SKM-1 (cell line): ENCODE data around the gene GPC5.
"Not testable (repeated sequence)": the region's sequence is repeated elsewhere in the genome, so short reads cannot be mapped to it uniquely, and the experiment has no call there.

ENCODE experiments used
- DNase-seq: peaks from one replicate; lab custom pipeline; 2025; ENCODE audit not compliant: unreplicated experiment; lab: John Stamatoyannopoulos, UW

The GPC5 gene

DNA sequence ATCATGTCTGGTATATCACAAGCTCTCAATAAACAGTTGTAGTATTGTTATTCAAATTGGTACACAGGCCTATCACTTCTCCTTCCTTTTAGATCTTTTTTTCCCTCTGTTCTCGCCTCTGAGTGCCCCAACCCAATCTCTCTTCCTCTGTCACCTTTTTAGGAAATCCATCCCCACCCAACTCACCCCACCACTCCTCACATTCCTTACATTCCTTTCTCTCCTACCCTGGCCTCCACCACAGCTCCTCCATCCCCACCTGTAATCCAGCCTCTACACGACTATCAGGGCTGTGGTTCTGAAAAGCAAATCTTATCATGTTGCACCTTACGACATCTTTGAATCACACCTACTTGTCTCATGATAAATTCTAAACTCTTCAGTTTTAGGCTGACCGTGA is 1282.8 kb downstream of the GPC5 start:
- no peak for DNase-seq

DNA sequence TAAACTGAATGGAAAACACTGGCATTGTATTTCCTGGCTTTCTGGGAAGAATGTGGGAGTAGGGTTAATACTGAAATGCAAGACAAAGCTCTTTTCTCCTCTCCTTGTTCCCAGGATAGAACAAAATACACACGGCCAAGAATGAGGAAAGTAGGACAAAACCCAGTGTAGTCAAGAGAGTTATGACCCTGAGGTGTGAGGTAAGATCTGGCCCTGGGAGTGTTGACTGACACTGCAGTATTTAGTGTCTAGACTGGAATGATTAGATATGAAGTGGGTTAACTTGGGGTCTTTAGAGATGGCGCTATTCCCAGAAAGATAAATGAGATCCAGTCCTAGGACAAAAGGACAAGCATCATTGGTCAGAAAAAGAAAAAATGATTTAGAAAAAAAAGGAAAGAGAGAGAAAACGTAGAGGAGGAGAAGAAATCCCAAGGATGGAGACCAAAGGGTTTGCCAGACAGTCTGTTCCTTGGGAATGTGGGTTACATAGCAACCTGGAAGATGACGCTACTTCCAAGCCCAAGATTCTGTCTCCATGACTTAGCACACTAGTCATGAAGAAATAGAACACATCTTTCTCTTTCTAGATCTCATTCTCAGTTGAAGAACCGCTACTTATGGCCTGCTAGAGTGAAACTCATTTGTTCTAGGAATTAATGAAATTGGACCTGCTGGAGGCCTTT is 1284.6 kb downstream of the GPC5 start:
- DNase-seq: no peak

DNA sequence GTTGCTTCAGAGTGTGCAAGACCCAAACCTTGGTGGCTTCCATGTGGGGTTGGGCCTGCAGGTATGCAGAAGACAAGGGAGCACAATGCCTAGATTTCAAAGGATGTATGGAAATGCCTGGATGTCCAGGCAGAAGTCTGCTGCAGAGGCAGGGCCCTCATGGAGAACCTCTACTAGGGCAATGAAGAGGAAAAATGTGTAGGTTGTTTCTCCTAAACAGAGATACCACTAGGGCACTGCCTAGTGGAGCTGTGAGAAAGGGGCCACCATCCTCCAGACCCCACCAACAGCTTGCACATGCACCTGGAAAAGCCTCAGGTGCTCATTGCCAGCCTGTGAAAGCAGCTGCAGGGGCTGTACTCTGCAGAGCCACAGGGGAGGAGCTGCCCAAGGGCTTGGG is 1295.6 kb downstream of the GPC5 start:
- DNase-seq: no peak

DNA sequence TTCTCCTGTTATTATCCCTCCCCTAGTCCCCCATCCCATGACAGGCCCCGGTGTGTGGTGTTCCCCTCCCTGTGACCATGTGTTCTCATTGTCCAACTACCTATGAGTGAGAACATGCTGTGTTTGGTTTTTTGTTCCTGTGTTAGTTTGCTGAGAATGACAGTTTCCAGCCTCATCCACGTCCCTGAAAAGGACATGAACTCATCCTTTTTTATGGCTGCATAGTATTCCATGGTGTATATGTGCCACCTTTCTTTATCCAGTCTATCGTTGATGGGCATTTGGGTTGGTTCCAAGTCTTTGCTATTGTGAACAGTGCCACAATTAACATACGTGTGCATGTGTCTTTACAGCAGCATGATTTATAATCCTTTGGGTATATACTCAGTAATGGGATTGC is 1297.4 kb downstream of the GPC5 start:
- not testable (repeated sequence) for DNase-seq

DNA sequence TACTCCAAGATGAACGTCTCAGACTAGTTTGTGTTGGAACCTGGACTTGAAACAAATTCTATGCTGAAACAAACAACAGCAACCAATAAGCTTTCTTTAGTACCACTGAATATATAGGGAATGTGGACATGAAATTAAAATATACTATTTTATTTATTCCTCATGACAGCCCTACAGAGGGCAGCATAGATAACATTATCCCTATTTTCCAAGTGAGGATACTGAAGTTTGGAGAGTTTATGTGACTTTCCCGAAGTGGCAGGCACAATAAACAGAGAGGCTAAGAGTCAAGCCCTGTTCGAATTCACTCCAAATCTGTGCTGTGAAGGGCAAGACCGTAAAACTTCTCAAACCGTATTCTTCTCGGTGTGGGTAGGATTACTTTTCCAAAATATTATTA is 1318.3 kb downstream of the GPC5 start:
- no peak for DNase-seq

DNA sequence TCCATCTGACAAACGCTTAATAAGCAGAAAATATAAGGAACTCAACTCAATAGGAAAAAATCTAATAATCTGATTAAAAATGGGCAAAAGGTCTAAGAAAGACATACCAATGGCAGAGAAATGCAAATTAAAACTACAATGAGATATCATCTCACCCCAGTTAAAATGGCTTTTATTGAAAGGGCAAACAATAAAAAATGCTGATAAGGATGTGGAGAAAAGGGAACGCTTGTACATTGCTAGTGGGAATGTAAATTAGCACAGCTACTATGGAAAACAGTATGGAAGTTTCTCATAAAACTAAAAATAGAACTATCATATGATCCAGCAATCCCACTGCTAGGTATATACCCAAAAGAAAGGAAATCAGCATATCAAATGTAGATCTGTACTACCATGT is 1319.4 kb downstream of the GPC5 start:
- no peak for DNase-seq

DNA sequence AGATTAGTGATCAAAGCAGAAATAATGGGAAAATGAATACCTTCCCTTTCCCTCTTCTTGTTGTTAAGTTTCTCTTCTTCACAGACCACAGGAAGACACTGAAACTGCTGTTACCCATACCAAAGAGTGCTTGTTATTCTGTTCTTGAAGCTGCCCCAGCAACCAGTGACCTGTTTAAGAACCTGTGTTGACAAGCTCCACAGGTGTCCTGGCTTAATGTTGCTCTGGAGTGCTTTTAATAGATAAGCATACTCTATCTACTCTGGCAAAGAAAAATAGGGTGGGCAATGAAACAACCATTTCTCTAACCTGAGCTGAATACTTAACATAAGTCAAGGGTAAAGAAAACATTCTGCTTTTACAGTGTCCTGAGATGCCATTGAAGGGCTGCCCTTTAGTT is 1321.4 kb downstream of the GPC5 start:
- no peak for DNase-seq

DNA sequence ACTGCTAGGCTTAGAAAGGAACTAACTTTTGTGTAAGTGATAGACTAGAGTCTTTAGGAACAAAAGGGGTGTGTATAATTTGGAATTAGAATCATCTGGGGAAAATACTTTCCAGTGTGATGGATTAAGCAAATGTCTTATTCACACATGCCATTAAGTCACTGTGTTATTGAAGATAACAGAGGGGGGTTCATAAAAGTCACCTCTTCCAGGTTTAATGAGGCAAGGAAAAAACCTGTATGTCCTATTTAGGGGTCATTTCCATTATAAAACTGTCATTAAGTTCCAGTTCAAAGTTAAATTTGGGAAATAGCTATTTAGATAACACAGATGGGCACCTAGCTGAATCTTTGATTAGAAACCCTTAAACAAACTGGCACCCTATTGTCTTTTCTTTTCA is 1323.2 kb downstream of the GPC5 start:
- no peak for DNase-seq

DNA sequence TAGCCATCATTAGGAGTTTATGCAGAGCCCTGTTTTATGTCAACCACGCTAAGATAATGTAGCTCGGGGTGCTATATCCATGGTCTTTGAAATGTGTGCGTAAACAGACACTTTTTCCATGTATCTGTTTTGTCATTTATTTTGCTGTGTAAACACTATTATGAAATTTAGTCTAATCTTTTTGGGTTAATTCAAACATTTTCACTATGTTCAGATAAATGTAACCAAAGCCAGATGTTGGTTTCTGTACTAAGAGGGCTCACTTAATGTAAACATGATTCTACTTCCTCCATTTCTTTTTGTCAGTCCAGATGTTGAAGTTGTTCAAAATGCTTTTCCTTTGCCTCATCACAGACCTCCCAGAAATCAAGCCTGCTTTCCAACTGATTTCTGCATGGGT is 1328.7 kb downstream of the GPC5 start:
- DNase-seq: no peak

DNA sequence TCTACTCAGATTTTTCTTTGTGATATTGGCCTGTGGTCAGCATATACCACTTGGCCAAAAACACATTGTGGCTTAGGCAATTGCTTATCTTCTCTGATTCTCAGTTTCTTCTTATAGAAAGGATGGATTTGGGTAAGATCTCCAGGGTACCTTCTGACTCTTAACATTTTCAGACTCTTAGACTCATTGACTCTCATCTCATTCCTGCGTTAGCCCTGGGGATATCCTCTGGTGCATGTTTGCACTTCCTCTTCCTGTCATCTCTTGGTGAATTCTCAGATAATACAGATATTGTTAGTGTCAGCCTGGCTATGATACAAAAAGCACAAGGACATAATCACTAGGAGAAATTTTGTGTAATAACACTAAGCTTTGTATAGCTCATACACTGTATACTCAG is 1335.6 kb downstream of the GPC5 start:
- no peak for DNase-seq

DNA sequence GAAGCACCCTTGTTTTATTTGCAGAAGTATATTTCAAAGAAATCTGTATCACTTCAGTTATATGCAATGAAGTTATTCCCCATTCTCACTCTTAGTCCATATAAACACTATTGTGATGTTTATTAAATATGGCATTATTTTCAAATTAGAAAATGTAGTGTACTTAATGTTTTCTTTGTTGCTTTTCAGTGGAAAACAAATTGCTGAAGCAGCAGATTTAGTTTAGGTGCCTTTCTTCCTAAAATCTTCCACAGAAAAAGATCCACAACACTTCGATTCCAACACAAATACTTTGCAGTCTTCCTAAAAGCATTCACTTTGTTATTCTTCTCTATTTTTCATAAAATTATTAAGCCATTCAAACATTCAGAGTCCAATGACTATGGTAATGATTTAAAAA is 1336.1 kb downstream of the GPC5 start:
- DNase-seq: no peak

DNA sequence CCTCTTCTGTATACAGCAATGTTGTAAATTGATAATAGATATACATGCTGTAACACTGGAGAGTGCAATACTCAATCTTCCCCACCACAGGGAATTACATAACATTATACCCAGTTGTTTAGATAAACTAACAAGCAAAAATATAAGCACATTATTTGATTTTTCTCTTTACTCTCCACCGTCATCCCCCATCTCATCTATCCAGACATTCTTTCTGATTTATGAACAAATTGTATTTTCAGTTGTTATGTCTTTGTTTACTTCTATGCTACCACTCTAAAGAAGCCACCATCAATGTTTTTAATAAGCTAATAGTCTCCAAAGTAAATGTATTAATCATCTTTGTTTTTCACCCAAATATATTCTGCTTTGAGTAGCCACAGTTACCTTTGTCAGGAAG is 1337.5 kb downstream of the GPC5 start:
- DNase-seq: no peak

DNA sequence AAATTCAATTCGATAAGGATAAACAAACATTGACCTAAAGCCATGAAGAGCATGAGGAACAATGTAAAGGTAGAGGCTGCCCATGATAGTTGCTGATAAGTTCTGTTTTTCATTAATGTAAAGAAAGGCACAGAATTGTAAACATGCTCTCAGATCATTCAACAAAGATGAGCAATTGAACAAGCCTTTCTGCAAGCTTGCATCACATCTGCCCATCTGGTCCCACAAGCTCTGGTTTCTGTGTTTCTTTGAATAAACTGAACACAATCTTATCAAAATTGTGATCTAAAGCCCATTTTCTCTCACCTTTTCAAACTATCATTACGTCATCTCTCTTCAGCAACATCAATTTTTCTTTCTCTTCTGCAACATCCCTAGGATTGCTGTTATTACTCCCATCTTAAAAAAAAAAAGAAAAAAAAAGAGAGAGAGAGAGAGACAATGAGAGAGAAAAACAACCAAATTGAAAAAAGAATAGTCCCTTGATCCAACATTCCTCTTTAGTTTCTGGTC is 1340.9 kb downstream of the GPC5 start:
- no peak for DNase-seq

DNA sequence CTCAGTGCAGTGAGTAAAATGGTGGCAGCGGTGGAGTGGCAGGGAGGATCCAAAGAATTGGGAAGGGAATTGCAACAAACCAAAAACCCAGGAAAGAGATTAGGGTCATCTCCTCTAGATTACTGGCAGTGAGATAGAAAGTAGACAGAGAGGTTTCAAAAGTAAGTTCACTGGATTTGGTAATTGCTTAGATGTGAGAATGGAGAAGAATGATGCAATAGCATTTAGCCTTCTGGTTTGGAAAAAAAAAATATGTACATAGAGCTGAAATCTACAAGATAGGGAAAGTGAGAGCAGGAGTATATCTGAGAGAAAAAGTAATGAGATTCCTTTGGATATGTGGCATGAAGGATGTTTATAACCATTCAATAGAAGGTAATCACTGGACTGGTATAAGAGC is 1345.6 kb downstream of the GPC5 start:
- DNase-seq: no peak

DNA sequence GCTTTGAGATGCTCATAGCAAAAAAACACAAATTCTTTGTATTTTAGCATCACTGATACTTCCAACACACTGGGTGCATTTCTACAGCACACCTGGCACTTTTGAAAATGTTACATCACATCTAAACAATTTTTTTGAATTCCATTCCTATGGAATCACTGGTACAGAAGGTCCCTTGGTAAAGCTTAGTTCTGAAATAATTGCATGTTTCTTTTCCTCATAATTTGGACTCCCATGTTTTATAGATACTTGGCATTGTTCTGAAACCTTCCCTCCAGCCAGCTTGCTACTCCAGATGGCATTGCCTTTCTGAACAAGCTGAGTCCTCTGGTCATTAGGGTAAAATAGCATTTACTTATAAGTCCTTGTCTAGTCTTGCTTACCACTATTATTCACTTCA is 1346.8 kb downstream of the GPC5 start:
- DNase-seq: no peak

DNA sequence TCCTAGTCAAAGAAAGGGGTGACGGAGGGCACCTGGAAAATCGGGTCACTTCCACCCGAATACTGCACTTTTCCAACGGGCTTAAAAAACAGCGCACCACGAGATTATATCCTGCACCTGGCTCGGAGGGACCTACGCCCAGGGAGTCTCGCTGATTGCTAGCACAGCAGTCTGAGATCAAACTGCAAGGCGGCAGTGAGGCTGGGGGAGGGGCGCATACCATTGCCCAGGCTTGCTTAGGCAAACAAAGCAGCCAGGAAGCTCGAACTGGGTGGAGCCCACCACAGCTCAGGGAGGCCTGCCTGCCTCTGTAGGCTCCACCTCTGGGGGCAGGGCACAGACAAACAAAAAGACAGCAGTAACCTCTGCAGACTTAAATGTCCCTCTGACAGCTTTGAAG is 1354.3 kb downstream of the GPC5 start:
- not testable (repeated sequence) for DNase-seq

DNA sequence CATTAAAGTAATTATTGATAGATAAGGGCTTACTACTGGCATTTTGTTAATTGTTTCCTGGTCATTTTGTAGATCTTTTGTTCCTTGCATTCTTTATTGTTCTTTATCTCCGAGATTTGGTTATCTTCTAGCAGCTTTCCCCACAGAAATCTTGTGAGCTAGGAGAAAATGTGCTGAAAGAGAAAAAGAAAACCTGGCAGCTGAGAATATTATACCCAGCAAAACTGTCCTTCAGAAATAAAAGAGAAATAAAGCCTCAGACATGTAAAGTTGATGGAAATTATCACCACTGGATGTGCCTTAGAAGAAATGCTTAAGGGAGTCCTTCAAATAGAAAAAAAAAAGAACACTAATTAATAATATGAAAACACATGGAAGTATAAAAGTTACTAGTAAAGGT is 1363.3 kb downstream of the GPC5 start:
- no peak for DNase-seq

DNA sequence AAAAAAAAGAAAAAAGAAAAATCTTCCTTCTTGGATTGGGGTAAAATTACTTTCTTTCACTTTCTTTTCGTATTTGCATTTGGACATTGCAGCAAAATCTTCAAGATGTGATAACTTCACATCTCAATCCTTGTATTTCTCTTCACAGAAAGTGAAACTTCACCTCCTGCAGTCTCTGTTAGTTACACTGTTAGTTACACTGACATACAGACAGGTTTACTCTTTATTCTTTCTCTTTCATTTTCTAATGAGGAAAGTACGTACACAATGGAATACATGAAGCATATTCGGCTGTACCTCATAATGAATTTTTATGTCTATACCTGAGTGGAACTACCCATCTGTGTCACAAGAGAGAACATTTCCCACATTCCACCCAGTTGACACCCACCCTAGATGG is 1369.0 kb downstream of the GPC5 start:
- no peak for DNase-seq

DNA sequence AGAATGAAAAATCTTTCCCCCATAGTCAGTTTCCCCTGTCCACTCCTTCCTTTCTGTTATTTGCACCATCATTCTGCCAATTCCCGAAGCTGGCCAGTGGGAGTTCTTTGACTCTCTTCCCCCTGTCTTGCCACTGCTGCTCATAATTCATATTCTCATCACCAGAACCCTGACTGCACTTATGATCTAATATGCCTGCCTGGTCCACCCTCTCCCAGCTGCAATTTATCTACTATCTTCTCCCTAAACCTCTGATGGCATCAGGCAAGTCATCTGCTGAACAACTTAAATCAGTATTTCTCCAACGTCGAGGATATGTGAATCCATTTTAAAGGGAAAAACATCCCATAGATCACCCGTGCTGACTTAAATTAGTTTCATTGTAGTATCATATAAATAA is 1370.2 kb downstream of the GPC5 start:
- DNase-seq: no peak

DNA sequence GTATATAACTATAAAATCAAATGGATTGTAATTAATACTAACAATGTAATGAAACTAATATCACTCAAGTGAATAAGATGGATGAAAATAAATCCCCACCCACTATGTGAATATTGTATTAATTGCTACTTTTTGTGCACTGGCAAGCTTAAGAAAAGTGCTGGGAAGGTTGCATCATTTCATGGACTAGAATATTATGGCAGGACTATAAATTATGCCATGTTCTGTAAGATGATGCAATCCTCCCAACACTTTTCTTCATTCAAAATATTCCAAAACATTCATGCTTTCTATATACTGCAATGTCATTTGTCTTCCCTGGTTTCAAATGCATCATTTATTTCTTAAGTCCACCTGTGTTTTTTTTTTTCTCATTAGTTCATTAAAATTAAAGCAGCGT is 1370.6 kb downstream of the GPC5 start:
- no peak for DNase-seq

DNA sequence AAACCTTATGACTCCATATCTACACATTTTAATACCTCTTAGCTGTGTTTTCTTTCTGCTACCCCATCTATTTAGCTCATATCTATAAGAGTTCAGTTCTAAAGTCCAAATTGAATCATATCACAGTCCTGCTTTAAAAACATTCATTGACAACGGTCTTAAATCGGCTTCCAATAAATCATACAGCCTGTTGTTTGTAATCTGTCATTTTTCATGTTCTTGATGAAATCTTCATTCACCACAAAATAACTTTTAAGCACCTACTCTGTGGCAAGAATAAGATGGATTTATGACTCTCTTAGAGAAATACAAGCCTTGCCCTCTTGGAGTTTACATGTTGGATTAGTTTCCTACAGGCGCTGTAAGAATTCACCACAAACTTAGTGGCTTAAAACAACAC is 1377.2 kb downstream of the GPC5 start:
- DNase-seq: no peak

DNA sequence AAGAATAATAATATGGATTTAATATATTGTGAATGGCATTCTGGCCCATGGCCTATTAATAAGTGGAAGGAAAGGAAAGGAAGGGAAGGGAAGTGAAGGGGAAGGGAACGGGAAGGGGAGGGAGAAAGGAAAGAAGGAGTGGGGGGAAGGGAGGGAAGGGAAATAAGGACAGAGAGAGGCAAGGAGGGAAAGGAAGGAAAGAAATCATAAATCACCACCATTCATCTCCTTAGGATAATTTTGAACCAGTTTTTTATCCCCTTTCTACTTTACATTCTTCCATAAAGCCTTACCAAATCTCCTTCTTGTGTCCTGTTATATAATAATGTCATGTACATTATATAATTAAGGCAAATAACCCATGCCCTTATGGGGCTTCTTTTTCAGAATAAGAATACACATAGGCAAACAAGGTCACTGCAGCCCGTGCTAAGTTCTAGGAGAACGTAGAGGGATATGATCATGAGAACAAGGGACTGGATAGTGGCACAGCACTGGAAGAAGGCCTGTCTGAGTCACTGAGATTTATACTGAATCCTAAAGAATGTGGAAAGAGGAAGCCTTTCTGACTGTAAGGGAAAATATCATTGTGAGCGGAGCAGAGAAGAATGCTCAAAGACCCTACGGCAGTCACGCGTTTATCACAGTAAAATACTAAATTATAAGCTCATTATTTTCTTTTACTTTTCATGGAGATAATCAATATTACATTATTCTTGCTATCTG is 1383.7 kb downstream of the GPC5 start:
- no peak for DNase-seq

DNA sequence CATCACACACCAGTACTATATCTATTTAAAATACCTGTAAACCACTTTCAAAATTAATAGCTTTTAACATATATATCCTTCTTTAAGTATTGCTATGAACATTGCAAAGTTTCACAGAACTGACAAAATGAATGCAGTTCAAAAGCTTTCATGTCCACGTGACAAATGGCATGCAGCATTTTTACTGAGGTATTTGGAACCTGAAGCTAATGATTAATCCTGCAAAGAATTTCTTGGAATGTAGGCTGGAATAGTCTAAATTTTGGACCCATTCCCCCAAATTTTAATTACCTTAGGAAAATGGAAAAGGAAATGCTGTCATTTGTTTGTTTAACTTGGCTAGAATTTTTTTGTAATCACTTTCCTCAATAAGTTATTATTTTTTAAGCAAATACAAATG is 1404.4 kb downstream of the GPC5 start:
- no peak for DNase-seq
